ENCODE data around the gene YIPF5.

YIPF5 gene

DNA sequence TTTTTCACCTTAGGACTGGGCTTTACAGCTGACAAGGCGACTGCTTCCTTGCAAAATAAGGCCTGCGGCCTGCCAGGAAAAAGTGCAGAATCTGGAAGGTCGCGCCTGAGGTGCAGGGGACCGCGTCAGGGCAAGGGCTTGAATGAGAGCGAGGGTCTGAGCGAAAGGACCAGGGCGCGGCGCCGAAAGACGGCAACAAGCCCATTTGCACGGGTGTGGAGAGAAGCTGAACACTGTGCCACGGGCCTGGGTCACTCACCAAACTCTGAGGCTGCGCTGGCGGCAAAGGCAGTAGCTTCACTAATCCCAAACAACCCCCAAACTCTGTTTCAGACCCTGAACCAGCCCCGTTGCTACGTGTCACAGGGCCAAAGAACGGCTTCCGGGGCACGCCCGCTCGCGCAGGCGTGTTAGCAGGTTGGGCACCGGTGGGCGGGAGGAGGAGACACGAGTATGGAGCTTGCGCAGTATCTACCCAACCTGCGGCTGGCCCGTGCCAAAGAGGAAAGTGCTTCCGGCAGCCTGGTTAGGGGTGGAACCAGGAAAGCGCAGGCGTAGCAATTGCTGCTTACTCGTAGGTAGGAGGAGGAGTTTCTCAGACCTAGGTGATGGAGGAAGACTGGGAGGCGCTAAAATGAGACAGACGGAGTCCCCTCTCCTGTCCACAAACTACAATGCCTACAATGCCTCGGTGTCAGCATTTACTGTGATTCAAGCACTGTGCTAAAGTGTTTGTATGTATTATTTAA, at the start of gene YIPF5, which contains the start of gene KCTD16:
TSS of gene YIPF5 (minus strand) at position 384 of the 749 bp plus-strand sequence. CDS start 704 bp downstream, outside the sequence.
TSS of gene KCTD16 (plus strand) at position 598 of the 749 bp plus-strand sequence.
- TF ChIP-seq, protein P1, sequence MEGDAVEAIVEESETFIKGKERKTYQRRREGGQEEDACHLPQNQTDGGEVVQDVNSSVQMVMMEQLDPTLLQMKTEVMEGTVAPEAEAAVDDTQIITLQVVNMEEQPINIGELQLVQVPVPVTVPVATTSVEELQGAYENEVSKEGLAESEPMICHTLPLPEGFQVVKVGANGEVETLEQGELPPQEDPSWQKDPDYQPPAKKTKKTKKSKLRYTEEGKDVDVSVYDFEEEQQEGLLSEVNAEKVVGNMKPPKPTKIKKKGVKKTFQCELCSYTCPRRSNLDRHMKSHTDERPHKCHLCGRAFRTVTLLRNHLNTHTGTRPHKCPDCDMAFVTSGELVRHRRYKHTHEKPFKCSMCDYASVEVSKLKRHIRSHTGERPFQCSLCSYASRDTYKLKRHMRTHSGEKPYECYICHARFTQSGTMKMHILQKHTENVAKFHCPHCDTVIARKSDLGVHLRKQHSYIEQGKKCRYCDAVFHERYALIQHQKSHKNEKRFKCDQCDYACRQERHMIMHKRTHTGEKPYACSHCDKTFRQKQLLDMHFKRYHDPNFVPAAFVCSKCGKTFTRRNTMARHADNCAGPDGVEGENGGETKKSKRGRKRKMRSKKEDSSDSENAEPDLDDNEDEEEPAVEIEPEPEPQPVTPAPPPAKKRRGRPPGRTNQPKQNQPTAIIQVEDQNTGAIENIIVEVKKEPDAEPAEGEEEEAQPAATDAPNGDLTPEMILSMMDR (conservative IDR thresholded peaks at IDR 0.05; ENCODE audit: low read depth, low read length) = no peak
- H3K4me3 ChIP-seq (ENCODE audit: low read length) = peak within 1 kb of the TSS; percentile 65
- DNase-seq (ENCODE audit: low read depth) = peak; percentile 92

DNA sequence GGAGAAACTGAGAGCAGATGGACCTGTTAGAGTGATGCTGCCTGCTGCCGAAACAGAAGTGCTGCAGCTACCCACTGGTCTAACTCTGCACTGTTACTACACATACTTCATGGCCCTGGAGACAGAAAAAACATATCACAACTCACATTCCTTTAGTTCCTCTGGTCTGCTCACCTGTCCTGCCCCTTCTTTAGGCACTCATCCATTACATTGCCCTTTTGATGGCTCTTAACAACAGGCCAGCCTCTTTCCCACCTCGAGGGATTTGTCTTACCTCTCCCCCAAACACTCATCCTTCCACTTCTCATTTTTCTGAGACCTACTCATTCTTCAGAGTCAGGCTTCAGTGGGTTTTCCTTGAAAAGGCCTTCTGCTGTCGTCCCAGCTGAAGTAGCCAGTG, 49.4 kb upstream of the YIPF5 start:
- no peak for DNase-seq (ENCODE audit: low read depth)
- no peak overlapping the region for H3K4me3 ChIP-seq (ENCODE audit: low read length)
- TF ChIP-seq, protein P1 (conservative IDR thresholded peaks at IDR 0.05; ENCODE audit: low read depth, low read length) = no peak

DNA sequence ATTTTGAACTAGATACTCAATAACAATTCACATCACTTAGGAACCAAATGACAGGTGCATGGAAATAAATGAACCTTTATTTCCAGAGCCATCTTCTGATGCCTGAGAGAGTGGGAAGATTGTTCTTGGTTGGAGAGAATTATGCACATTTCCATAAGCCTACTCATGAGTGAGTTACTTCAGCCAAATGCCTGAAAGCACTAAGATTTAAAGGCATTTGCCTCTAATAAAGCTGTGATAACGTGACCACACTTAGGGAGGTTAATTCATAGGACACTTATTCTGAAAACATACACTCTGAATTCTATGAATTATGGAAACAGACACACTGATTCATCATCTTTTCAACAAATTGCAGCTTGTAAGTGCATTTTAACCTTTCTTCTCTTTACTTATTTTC, 40.2 kb upstream of the YIPF5 start:
- no peak overlapping the region for H3K4me3 ChIP-seq (ENCODE audit: low read length)
- TF ChIP-seq, protein P1 (conservative IDR thresholded peaks at IDR 0.05; ENCODE audit: low read depth, low read length) = no peak
- no peak for DNase-seq (ENCODE audit: low read depth)

DNA sequence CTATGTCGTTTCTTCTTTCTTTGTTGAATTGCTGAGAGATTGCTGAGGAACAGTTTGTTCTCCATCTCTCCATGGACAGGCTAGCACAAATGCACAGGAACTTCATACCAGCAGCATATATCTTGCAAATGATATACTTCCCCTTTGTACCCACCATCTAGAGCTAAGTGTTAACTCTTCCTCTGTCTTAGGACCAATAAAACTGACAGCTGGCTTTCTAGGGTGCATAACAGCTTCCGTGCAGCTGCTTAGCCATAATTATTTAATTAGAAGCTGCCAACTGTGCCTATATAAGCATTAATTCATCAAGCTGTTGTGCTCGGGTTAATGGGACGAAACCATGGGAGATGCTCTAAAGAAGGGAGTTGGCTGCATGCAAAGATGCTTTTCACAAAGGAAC, 38.9 kb upstream of the YIPF5 start:
- no peak for DNase-seq (ENCODE audit: low read depth)
- H3K4me3 ChIP-seq (ENCODE audit: low read length) = no peak overlapping the region
- TF ChIP-seq, protein P1 (conservative IDR thresholded peaks at IDR 0.05; ENCODE audit: low read depth, low read length) = no peak

DNA sequence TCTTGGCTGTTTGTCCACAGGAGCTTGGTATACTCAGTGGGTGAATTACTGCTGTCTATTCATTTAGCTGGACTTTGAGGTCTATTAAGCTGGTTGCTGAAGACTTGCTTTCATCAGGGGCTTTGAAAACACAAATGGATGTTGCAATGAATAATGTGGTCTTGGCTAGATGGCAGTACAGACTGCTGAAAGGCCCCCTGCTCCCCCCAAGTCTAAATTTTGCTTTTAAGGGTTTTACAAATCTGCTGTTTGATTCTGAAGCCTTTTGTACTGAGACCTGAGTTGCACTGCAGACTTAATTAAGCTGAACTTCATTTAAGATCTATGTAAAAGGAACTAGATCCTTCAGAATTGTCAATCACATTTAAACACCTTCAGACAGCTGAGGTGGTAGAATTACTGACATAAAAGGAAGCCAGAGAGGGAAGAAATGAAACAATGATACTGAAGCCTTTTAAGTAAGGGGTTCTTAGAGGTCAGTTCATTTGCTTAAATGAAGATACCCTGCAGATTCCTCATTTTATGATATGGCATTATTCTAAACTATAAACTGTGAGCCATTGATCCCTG, 37.5 kb upstream of the YIPF5 start:
- TF ChIP-seq, protein P1 (conservative IDR thresholded peaks at IDR 0.05; ENCODE audit: low read depth, low read length) = peak; percentile 6
- DNase-seq (ENCODE audit: low read depth) = no peak
- H3K4me3 ChIP-seq (ENCODE audit: low read length) = peak overlapping the region; percentile 1

DNA sequence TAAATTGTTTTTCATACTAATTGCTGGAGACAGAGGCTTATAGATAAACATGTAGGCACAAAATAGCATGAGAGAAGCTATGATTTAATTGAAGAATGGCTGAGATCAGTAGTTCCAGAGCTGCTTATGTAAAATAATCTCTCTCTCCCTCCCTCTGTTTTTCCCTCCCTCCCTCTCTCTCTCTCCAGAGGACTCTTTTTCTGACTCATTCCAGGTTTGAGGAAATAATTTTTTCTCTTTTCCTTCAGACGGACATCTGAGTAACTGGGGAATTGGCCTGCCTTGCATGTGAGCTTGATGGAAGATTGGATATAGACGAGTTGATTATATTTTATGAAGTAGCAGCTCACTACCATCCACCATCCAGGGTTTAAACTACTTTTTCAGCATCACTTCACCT, 35.7 kb upstream of the YIPF5 start:
- TF ChIP-seq, protein P1 (conservative IDR thresholded peaks at IDR 0.05; ENCODE audit: low read depth, low read length) = no peak
- peak overlapping the region; percentile 57 for H3K4me3 ChIP-seq (ENCODE audit: low read length)
- DNase-seq (ENCODE audit: low read depth) = no peak

DNA sequence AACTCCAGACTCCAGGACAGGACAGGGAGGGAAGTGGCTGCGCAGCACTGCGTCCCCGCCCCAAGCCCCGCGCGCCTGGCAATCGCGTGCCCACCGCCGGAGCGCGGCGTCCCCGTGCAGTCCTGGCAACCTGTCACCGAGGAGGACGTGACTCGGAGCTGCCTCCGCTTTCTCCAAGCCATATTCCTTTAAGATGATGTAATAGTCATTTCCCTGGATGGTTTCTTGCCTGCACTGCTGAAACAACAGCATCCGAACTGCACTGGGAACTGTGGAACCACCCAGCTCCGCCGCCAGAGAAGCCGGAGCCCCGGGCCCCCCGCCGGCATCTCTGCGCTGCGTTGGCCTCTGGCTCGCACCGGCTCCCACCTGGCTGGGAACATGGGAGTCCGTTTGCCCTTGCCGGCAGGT, 34.7 kb upstream of the YIPF5 start:
- peak overlapping the region; percentile 57 for H3K4me3 ChIP-seq (ENCODE audit: low read length)
- DNase-seq (ENCODE audit: low read depth) = no peak
- TF ChIP-seq, protein P1 (conservative IDR thresholded peaks at IDR 0.05; ENCODE audit: low read depth, low read length) = no peak

Data from retinal pigment epithelial cell (primary cell).